ENCODE measurements around the gene ZPBP.

DNA sequence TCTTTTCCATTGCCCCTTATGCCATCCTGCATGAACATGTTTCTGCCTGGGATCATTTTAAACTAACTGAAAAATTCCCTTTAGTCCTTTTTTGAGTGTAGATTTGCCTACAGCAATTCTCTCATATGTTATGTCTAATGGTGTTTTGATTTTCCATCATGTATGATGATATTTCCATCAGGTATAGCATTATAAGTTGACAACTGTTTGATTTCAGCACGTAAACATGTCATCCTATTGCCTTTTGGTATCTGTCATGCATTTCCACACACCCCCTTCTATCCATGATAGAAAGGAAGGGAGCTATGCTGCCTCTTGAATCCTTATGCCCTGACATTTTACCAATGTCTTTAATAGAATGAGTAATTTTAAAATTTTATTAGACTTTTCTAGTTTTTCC is 116.8 kb downstream of the ZPBP start:
- TF ChIP-seq, protein P1, sequence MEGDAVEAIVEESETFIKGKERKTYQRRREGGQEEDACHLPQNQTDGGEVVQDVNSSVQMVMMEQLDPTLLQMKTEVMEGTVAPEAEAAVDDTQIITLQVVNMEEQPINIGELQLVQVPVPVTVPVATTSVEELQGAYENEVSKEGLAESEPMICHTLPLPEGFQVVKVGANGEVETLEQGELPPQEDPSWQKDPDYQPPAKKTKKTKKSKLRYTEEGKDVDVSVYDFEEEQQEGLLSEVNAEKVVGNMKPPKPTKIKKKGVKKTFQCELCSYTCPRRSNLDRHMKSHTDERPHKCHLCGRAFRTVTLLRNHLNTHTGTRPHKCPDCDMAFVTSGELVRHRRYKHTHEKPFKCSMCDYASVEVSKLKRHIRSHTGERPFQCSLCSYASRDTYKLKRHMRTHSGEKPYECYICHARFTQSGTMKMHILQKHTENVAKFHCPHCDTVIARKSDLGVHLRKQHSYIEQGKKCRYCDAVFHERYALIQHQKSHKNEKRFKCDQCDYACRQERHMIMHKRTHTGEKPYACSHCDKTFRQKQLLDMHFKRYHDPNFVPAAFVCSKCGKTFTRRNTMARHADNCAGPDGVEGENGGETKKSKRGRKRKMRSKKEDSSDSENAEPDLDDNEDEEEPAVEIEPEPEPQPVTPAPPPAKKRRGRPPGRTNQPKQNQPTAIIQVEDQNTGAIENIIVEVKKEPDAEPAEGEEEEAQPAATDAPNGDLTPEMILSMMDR (conservative IDR thresholded peaks at IDR 0.05 in 1 of 2, IDR thresholded peaks at IDR 0.05 in 1 of 2; ENCODE audit: low read depth in 1 of 2, low read length in 2 of 2) = no peak
- no peak for TF ChIP-seq EZH2 (IDR thresholded peaks at IDR 0.05; ENCODE audit: low read length, missing control alignments)
